Eye (tissue), 1 donor: ENCODE data around the gene ADPRS.

Experiments used
- DNase-seq: peaks from one replicate; pipeline ENCODE4 v3.0.0-alpha.2; 2015

ADPRS gene

GRCh38 chr1:36135330-36135667, 46.6 kb downstream of the ADPRS start:
- DNase-seq: no peak

- DNase-seq: no peak
Observed at GRCh38 chr1:36135796-36136195, 47.1 kb downstream of the ADPRS start.

- DNase-seq: no peak
Observed at GRCh38 chr1:36136535-36136934, 47.8 kb downstream of the ADPRS start.

- DNase-seq: no peak
Observed at GRCh38 chr1:36137226-36137625, 48.5 kb downstream of the ADPRS start.

GRCh38 chr1:36137776-36138175, 49.1 kb downstream of the ADPRS start:
- no peak for DNase-seq

- DNase-seq: no peak
Observed at GRCh38 chr1:36139521-36139920, 50.8 kb downstream of the ADPRS start.

- no peak for DNase-seq
Observed at GRCh38 chr1:36142121-36142520, 53.4 kb downstream of the ADPRS start.

GRCh38 chr1:36143424-36143823, 54.7 kb downstream of the ADPRS start:
- no peak for DNase-seq
